Effector memory CD4-positive, alpha-beta T cell (primary cell): ENCODE data around the gene WDFY1.

Source experiments
- DNase-seq, 3 donors: peaks; one replicate each; pipeline ENCODE4 v3.0.0-alpha.2; 2020
- H3K27ac ChIP-seq: 2 replicates; pipeline ENCODE4 v1.7.0; 2013; ENCODE audit warnings: mild to moderate bottlenecking, low read length, moderate library complexity; ENCODE audit not compliant: insufficient read depth, poor library complexity, severe bottlenecking
- H3K27me3 ChIP-seq: replicated peaks from 2 replicates; pipeline ENCODE4 v1.7.0; 2013; ENCODE audit warnings: mild to moderate bottlenecking, low read length; ENCODE audit not compliant: insufficient read depth, control insufficient read depth, poor library complexity, severe bottlenecking
- H3K36me3 ChIP-seq: 2 replicates; pipeline ENCODE4 v1.7.0; 2013; ENCODE audit warnings: mild to moderate bottlenecking, low read length, moderate library complexity; ENCODE audit not compliant: control insufficient read depth, insufficient read depth
- H3K4me1 ChIP-seq: 2 replicates; pipeline ENCODE4 v1.7.0; 2013; ENCODE audit warnings: low read length, mild to moderate bottlenecking; ENCODE audit not compliant: control insufficient read depth, insufficient read depth, poor library complexity, severe bottlenecking
- H3K4me3 ChIP-seq: 2 replicates; pipeline ENCODE4 v1.7.0; 2013; ENCODE audit warnings: low read length, low read depth, mild to moderate bottlenecking; ENCODE audit not compliant: insufficient read depth, poor library complexity, severe bottlenecking
- H3K9me3 ChIP-seq: 2 replicates; pipeline ENCODE4 v1.7.0; 2013; ENCODE audit warnings: mild to moderate bottlenecking, low read length, moderate library complexity; ENCODE audit not compliant: control insufficient read depth

The WDFY1 gene

GRCh38 chr2:223847410-223847809, 97.7 kb downstream of the WDFY1 start:
- no peak overlapping the region for H3K4me3 ChIP-seq

GRCh38 chr2:223846515-223846914, 98.6 kb downstream of the WDFY1 start:
- Histone ChIP-seq H3K27me3 (no peaks in the 10 kb centered on the region), H3K27ac (no peak overlapping the region), H3K4me3 (no peak overlapping the region), H3K9me3 (no peaks in the 10 kb centered on the region), H3K4me1 (no peaks in the 10 kb centered on the region), H3K36me3 (no peaks in the 10 kb centered on the region)
- no peak for DNase-seq

More at GRCh38 chr2:223847410-223847809, 97.7 kb downstream of the WDFY1 start:
- Histone ChIP-seq H3K27ac (no peak overlapping the region), H3K9me3 (no peaks in the 10 kb centered on the region), H3K4me1 (no peaks in the 10 kb centered on the region), H3K27me3 (no peaks in the 10 kb centered on the region), H3K36me3 (no peaks in the 10 kb centered on the region)
- DNase-seq, result no peak

GRCh38 chr2:223841436-223842190, 103.5 kb downstream of the WDFY1 start:
- Histone ChIP-seq H3K9me3 (no peaks in the 10 kb centered on the region), H3K4me1 (peaks cover 2% of the 10 kb centered on the region), H3K36me3 (no peaks in the 10 kb centered on the region), H3K27ac (no peak overlapping the region), H3K27me3 (no peaks in the 10 kb centered on the region), H3K4me3 (no peak overlapping the region)
- DNase-seq, result no peak

- Histone ChIP-seq H3K27ac (peak within 1 kb of the TSS; percentile 58), H3K4me3 (peak within 1 kb of the TSS; percentile 74), H3K27me3 (no peaks in the 10 kb centered on the region), H3K9me3 (no peaks in the 10 kb centered on the region), H3K36me3 (no peaks in the 10 kb centered on the region), H3K4me1 (peaks cover 3% of the 10 kb centered on the region)
- DNase-seq, result peak; percentile 59 to 69 (median 60)
These were observed 107.7 kb downstream of the WDFY1 start, which contains the start of gene AP1S3 for GRCh38 chr2:223837287-223838061. AP1S3 (minus strand) TSS chr2:223837582; CDS start chr2:223837450, 132 bp downstream.

- H3K9me3 ChIP-seq, result no peaks in the 10 kb centered on the region
- H3K4me1 ChIP-seq, result peaks cover 3% of the 10 kb centered on the region
- H3K36me3 ChIP-seq, result no peaks in the 10 kb centered on the region
- no peak overlapping the region for H3K4me3 ChIP-seq
- H3K27ac ChIP-seq, result no peak overlapping the region
- no peak for DNase-seq
- H3K27me3 ChIP-seq, result no peaks in the 10 kb centered on the region
These were observed 109.2 kb downstream of the WDFY1 start for GRCh38 chr2:223835701-223836532.

GRCh38 chr2:223834431-223834830, 110.7 kb downstream of the WDFY1 start:
- no peaks in the 10 kb centered on the region for H3K36me3 ChIP-seq

GRCh38 chr2:223832241-223832903, 112.8 kb downstream of the WDFY1 start:
- DNase-seq, result no peak
- Histone ChIP-seq H3K9me3 (no peaks in the 10 kb centered on the region), H3K27ac (no peak overlapping the region), H3K4me1 (peaks cover 3% of the 10 kb centered on the region), H3K27me3 (no peaks in the 10 kb centered on the region), H3K36me3 (no peaks in the 10 kb centered on the region), H3K4me3 (no peak overlapping the region)

More at GRCh38 chr2:223834431-223834830, 110.7 kb downstream of the WDFY1 start:
- no peaks in the 10 kb centered on the region for H3K9me3 ChIP-seq
- H3K27me3 ChIP-seq, result no peaks in the 10 kb centered on the region
- H3K4me1 ChIP-seq, result peaks cover 3% of the 10 kb centered on the region
- H3K4me3 ChIP-seq, result no peak overlapping the region
- no peak overlapping the region for H3K27ac ChIP-seq
- DNase-seq, result no peak

- no peaks in the 10 kb centered on the region for H3K27me3 ChIP-seq
- H3K9me3 ChIP-seq, result no peaks in the 10 kb centered on the region
- DNase-seq, result no peak
- no peak overlapping the region for H3K27ac ChIP-seq
- no peaks in the 10 kb centered on the region for H3K36me3 ChIP-seq
- H3K4me3 ChIP-seq, result no peak overlapping the region
- no peaks in the 10 kb centered on the region for H3K4me1 ChIP-seq
These were observed 116.0 kb downstream of the WDFY1 start for GRCh38 chr2:223829128-223829527.

GRCh38 chr2:223828314-223828713, 116.8 kb downstream of the WDFY1 start:
- no peaks in the 10 kb centered on the region for H3K9me3 ChIP-seq
- no peak overlapping the region for H3K27ac ChIP-seq
- no peaks in the 10 kb centered on the region for H3K4me1 ChIP-seq
- H3K4me3 ChIP-seq, result no peak overlapping the region
- H3K36me3 ChIP-seq, result no peaks in the 10 kb centered on the region
- DNase-seq, result no peak
- no peaks in the 10 kb centered on the region for H3K27me3 ChIP-seq
